ENCODE data around the gene JPT1. TPM values are rescaled to one million over a fixed set of nuclear protein-coding genes. Genes with fewer than 3 reads are reported as not detected.

Gene JPT1
- total RNA-seq, 1 experiment from 2014 or later, result 265 TPM

DNA sequence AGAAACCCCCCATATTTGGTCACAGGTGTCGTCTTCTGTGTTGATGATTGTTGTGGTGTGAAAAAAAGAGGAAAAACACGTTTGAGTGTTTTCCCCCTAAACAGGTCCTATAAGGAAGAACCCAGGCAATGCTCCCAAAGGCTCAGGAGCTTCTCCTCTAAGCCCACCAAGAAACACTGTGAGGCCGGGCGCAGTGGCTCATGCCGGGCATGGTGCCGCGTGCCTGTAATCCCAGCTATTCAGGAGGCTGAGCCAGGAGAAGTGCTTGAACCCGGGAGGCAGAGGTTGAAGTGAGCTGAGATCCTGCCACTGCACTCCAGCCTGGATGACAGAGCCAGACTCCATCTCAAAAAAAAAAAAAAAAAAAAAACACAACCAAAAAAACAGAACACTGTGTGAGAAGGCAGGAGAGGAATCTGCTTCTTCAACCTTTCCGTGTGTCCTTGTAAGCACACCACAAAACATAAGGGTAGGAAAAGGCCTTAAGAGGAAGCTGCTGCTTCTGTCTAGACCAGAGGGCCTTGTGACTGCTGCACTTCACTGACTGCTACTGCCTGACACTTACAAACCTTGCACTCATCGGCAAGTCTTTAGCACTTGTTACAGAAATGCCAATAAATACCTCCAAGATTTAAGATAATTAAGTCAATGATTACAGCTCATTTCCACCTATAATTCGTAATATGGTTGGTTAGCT lies 9.3 kb downstream of the JPT1 start:
- Histone ChIP-seq H3K14ac (ENCODE audit: insufficient read depth, low read length) (no peak overlapping the region), H3K4me2 (ENCODE audit: insufficient read depth, insufficient read length, low read length) (no peak overlapping the region), H3K27me3 (ENCODE audit: insufficient read depth, low read length) (no peaks in the 10 kb centered on the region), H2AK5ac (ENCODE audit: insufficient read length, low read length) (no peak overlapping the region), H3K9me3 (ENCODE audit: control insufficient read depth, low read depth, low read length) (no peaks in the 10 kb centered on the region), H3K23me2 (ENCODE audit: insufficient read length, low read depth, low read length, poor library complexity, severe bottlenecking) (no peaks in the 10 kb centered on the region), H2BK120ac (ENCODE audit: low read depth, low read length, poor library complexity, severe bottlenecking) (no peak overlapping the region), H2BK15ac (ENCODE audit: low read depth, low read length) (no peak overlapping the region), H3K18ac (ENCODE audit: insufficient read length, low read depth, low read length) (no peak overlapping the region), H3K4ac (ENCODE audit: low read depth, low read length) (no peak overlapping the region), H4K5ac (ENCODE audit: insufficient read length, low read depth, low read length) (no peak overlapping the region), H2BK5ac (ENCODE audit: insufficient read length, low read length) (no peak overlapping the region), H3K27ac (ENCODE audit: insufficient read length, low read depth, low read length) (no peak overlapping the region), H3K4me1 (ENCODE audit: insufficient read depth, low read length) (no peaks in the 10 kb centered on the region; the same call in 1 of the 2 replicates), H3T11ph (ENCODE audit: low read length) (no peak overlapping the region), H3K56ac (ENCODE audit: insufficient read length, low read depth, low read length) (no peak overlapping the region), H2AFZ (ENCODE audit: low read length) (no peak overlapping the region), H2BK20ac (ENCODE audit: low read depth, low read length, poor library complexity, severe bottlenecking) (no peak overlapping the region), H3K79me1 (ENCODE audit: insufficient read depth, low read depth, low read length, poor library complexity, severe bottlenecking) (peaks cover 16% of the 10 kb centered on the region), H2BK12ac (ENCODE audit: insufficient read length, low read depth, low read length) (no peak overlapping the region), H3K23ac (ENCODE audit: insufficient read length, low read depth, low read length) (no peak overlapping the region), H3K79me2 (ENCODE audit: insufficient read depth, low read length) (peaks cover 8% of the 10 kb centered on the region; the same call in 1 of the 2 replicates), H4K91ac (ENCODE audit: insufficient read length, low read depth, low read length) (no peak overlapping the region), H4K20me1 (ENCODE audit: control insufficient read depth, insufficient read depth, insufficient read length) (no peaks in the 10 kb centered on the region), H4K8ac (replicated peaks; ENCODE audit: insufficient read length, low read depth, low read length) (no peak overlapping the region), H3K9ac (ENCODE audit: extremely low read depth, insufficient read length, low read length) (no peak overlapping the region)
- no CpG with 5 or more reads among the region's 11 CpGs for WGBS (ENCODE audit: extremely low coverage, insufficient read length, low lambda C conversion rate)
- DNase-seq, result no peak
- Mint-ChIP-seq H3K4me3 (no peak overlapping the region), H3K27me3 (ENCODE audit: low read depth) (no peaks in the 10 kb centered on the region; the same call in 1 of the 2 replicates), H3K9me3 (no peaks in the 10 kb centered on the region), H3K4me1 (peaks cover 3 to 5% of the 10 kb centered on the region in 2 experiments), H3K27ac (no peak overlapping the region; a peak in 1 of 7 replicates), H3K36me3 (ENCODE audit: insufficient read depth in 1 of 3, low read depth in 3 of 3) (peaks cover 68 to 90% (median 89%) of the 10 kb centered on the region in 3 experiments)
- TF ChIP-seq, protein P1, sequence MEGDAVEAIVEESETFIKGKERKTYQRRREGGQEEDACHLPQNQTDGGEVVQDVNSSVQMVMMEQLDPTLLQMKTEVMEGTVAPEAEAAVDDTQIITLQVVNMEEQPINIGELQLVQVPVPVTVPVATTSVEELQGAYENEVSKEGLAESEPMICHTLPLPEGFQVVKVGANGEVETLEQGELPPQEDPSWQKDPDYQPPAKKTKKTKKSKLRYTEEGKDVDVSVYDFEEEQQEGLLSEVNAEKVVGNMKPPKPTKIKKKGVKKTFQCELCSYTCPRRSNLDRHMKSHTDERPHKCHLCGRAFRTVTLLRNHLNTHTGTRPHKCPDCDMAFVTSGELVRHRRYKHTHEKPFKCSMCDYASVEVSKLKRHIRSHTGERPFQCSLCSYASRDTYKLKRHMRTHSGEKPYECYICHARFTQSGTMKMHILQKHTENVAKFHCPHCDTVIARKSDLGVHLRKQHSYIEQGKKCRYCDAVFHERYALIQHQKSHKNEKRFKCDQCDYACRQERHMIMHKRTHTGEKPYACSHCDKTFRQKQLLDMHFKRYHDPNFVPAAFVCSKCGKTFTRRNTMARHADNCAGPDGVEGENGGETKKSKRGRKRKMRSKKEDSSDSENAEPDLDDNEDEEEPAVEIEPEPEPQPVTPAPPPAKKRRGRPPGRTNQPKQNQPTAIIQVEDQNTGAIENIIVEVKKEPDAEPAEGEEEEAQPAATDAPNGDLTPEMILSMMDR (conservative IDR thresholded peaks at IDR 0.05), result no peak

Data from H9 (cell line).